ENCODE measurements around the gene SRSF2.
"Not testable (repeated sequence)": the region's sequence is repeated elsewhere in the genome, so short reads cannot be mapped to it uniquely, and the experiment has no call there.

- not testable (repeated sequence) for TF ChIP-seq CTCF (IDR thresholded peaks at IDR 0.05)
- peak in 1 of 2 donors; percentile 10 for TF ChIP-seq POLR2A (IDR thresholded peaks at IDR 0.05)
Measured at GRCh38 chr17:76709951-76710862, 26.9 kb downstream of the SRSF2 start.
